Smooth muscle cell (in vitro differentiated cells): Measurements from ENCODE around the gene RTEL1. TPM values are rescaled to one million over a fixed set of nuclear protein-coding genes. Genes with fewer than 3 reads are reported as not detected.

Source experiments
- DNase-seq: peaks from one replicate; lab custom pipeline; 2025; ENCODE audit not compliant: unreplicated experiment; lab: John Stamatoyannopoulos, UW
- H2AFZ ChIP-seq: fragments of 200-600 bp; sonication (generic); 2 replicates; pipeline ENCODE4 v1.6.0; 2016; ENCODE audit warnings: antibody characterized with exemption, low read depth, mild to moderate bottlenecking
- H3F3A ChIP-seq: fragments of 200-600 bp; sonication (generic); 2 replicates; pipeline ENCODE4 v1.6.0; 2017; ENCODE audit warnings: antibody characterized with exemption, low read depth
- H3K27ac ChIP-seq: fragments of 200-600 bp; sonication (generic); 2 replicates; pipeline ENCODE4 v1.5.1; 2016; ENCODE audit warnings: low read depth, mild to moderate bottlenecking
- H3K27me3 ChIP-seq: fragments of 200-600 bp; sonication (generic); 2 replicates; pipeline ENCODE4 v1.6.1; 2016; ENCODE audit warnings: low read depth, mild to moderate bottlenecking
- H3K36me3 ChIP-seq: fragments of 200-600 bp; sonication (generic); 2 replicates; pipeline ENCODE4 v1.5.1; 2016; ENCODE audit warnings: low read depth
- H3K4me1 ChIP-seq: fragments of 200-600 bp; sonication (generic); 2 replicates; pipeline ENCODE4 v1.5.1; 2016; ENCODE audit warnings: low read depth
- H3K4me2 ChIP-seq: fragments of 200-600 bp; sonication (generic); 2 replicates; pipeline ENCODE4 v1.6.0; 2016; ENCODE audit warnings: mild to moderate bottlenecking
- H3K4me3 ChIP-seq: fragments of 200-600 bp; sonication (generic); 2 replicates; pipeline ENCODE4 v1.5.1; 2016; ENCODE audit warnings: mild to moderate bottlenecking
- H3K79me2 ChIP-seq: fragments of 200-600 bp; sonication (generic); 2 replicates; pipeline ENCODE4 v1.6.0; 2016; ENCODE audit warnings: low read depth, mild to moderate bottlenecking
- H3K9ac ChIP-seq: fragments of 200-600 bp; sonication (generic); 2 replicates; pipeline ENCODE4 v1.6.0; 2016; ENCODE audit warnings: low read depth
- H3K9me3 ChIP-seq: fragments of 200-600 bp; sonication (generic); replicated peaks from 2 replicates; pipeline ENCODE4 v1.5.1; 2016; ENCODE audit warnings: low read depth
- H4K20me1 ChIP-seq: fragments of 200-600 bp; sonication (generic); 2 replicates; pipeline ENCODE4 v1.6.0; 2016; ENCODE audit warnings: low read depth
- CTCF ChIP-seq: fragments of 200-600 bp; sonication (generic); IDR thresholded peaks from 2 replicates; pipeline ENCODE4 v1.5.1; 2017; ENCODE audit warnings: borderline replicate concordance, mild to moderate bottlenecking, antibody characterized with exemption; ENCODE audit not compliant: insufficient read depth, poor library complexity, severe bottlenecking
- WGBS: methylation state at CpG from one replicate; pipeline ENCODE4 v1.1.7; 2016; ENCODE audit warnings: low lambda C conversion rate; 5-methylcytosine and 5-hydroxymethylcytosine counted together
- polyA plus RNA-seq: library from polyadenylated mRNA; unstranded; fragments of >200 nt; fragmentation: Nextera tagmentation; extraction: Ambion mirVana; gene quantifications from 2 replicates; pipeline ENCODE4 v1.2.1, GENCODE V29; 2016
- total RNA-seq: library from RNA; depleted of rRNA; stranded (reverse); fragments of >200 nt; gene quantifications from 2 replicates; pipeline ENCODE4 v1.2.3, GENCODE V29; 2014

Gene RTEL1
- total and polyA plus RNA-seq, 2 experiments from 2014 or later = 10.4 to 14.2 TPM

DNA sequence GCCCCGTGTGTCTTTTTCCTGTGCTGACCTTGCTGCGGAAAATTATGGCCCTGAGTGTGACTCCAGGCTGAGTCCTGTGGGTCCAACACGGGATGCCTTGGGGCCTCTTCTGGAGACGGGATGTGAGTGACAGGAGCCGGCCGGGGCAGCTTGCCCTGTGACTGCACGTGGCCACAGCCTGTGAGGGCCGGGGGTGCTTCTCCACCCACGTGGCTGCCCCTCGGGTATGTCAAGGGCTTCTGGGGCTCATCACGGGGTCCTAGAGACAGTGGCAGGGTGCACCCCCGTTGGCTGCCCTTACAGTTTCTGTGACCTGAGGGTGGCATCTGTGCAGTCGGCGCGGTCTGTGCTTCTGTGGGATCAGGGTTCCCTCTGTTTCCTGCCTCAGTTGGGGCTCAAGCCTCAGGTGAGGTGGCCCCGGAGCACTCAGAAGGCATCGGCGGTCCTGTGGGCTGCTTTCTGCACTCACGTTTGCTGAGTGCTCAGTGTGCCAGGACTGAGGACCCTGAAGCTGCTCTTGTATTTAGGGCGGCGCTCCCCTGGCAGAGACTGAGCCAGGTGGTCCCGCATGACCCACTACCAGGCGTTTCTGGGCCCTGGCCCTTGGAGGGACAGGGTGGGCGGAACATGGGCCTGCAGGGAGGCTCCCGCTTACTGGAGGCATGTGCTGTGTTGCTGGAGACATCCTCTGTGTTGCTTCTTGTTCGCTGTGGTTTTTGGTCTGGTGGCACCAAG, 5.4 kb downstream of the RTEL1 start:
- no peak for DNase-seq

GRCh38 chr20:63664143-63664851, 6.2 kb downstream of the RTEL1 start:
- no peaks in the 10 kb centered on the region for H3K9me3 ChIP-seq
- no peak overlapping the region for H2AFZ ChIP-seq
- H3K4me3 ChIP-seq = no peak overlapping the region
- no peak for TF ChIP-seq CTCF
- WGBS = 95% methylated on average over 22 of the region's 22 CpGs
- no peak overlapping the region for H3K27ac ChIP-seq
- H3K27me3 ChIP-seq = no peaks in the 10 kb centered on the region
- no peaks in the 10 kb centered on the region for H3K36me3 ChIP-seq
- no peak overlapping the region for H3K9ac ChIP-seq
- no peaks in the 10 kb centered on the region for H3K79me2 ChIP-seq
- no peaks in the 10 kb centered on the region for H3F3A ChIP-seq
- no peak overlapping the region for H3K4me2 ChIP-seq
- H4K20me1 ChIP-seq = no peaks in the 10 kb centered on the region
- DNase-seq = no peak
- H3K4me1 ChIP-seq = no peaks in the 10 kb centered on the region

More for the DNA sequence above, 5.4 kb downstream of the RTEL1 start:
- Histone ChIP-seq H3K4me1 (no peaks in the 10 kb centered on the region), H3K9ac (no peak overlapping the region), H3K4me3 (no peak overlapping the region), H2AFZ (no peak overlapping the region), H3F3A (no peaks in the 10 kb centered on the region), H3K27me3 (no peaks in the 10 kb centered on the region), H3K9me3 (no peaks in the 10 kb centered on the region), H3K4me2 (no peak overlapping the region), H4K20me1 (no peaks in the 10 kb centered on the region), H3K27ac (no peak overlapping the region), H3K79me2 (no peaks in the 10 kb centered on the region), H3K36me3 (no peaks in the 10 kb centered on the region)
- TF ChIP-seq CTCF = no peak
- 97% methylated on average over 26 of the region's 26 CpGs for WGBS

DNA sequence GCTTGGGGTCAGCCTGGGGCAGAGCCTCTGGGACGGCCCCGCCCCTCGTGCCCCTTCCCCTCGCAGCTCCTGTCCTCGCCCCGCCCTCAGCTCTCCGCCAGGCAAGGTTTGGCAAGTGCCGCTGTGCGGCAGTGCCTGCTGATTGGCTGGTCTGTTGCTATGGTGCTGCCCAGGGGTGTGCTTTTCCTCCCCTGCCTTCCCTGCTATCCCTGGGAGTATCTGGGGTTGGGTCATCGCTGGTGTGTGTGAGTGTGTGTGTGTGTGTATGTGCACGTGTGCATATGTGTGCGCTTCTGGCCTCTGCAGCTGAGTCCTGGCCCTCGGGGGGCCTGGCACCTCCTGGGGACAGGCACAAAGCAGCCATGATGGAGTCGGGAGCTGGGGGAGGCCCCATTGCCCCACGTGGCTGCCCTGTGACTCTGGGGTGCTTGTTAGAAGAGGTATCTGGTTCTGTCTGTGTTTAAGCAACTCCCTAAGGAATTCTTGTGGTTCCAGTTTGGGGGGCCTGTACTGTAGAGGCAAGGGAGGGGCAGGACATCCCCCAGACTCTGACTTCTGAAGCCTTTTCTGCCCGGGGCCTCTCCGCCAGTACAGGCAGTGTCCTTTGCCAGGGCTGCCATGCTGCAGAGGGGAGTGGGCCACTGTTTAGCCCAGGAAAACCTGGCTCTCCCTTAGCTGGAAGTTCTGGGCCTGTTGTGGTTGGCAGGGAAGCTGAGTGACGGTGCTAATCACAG, 6.9 kb downstream of the RTEL1 start:
- DNase-seq = no peak
- H3K9me3 ChIP-seq = no peaks in the 10 kb centered on the region
- H3K79me2 ChIP-seq = no peaks in the 10 kb centered on the region
- H3K4me2 ChIP-seq = no peak overlapping the region
- TF ChIP-seq CTCF = no peak
- H3F3A ChIP-seq = no peaks in the 10 kb centered on the region
- H3K4me3 ChIP-seq = no peak overlapping the region
- H3K9ac ChIP-seq = no peak overlapping the region
- H3K36me3 ChIP-seq = no peaks in the 10 kb centered on the region
- H3K27ac ChIP-seq = no peak overlapping the region
- H4K20me1 ChIP-seq = no peaks in the 10 kb centered on the region
- no peaks in the 10 kb centered on the region for H3K4me1 ChIP-seq
- 95% methylated on average over 12 of the region's 18 CpGs for WGBS
- H3K27me3 ChIP-seq = no peaks in the 10 kb centered on the region
- no peak overlapping the region for H2AFZ ChIP-seq
